OCI-LY1 (cell line): ENCODE measurements around the gene CAPN14.

ENCODE experiments used
- H2AFZ ChIP-seq: fragments of 200-600 bp; sonication (generic), shearing (Covaris generic); 2 replicates; pipeline ENCODE4 v1.6.0; 2014; ENCODE audit warnings: antibody characterized with exemption, mild to moderate bottlenecking, low read length
- H3F3A ChIP-seq: fragments of 200-600 bp; sonication (generic), shearing (Covaris generic); 2 replicates; pipeline ENCODE4 v1.6.0; 2014; ENCODE audit warnings: mild to moderate bottlenecking, antibody characterized with exemption, low read length, moderate library complexity; ENCODE audit not compliant: insufficient read depth
- H3K27ac ChIP-seq: fragments of 200-600 bp; sonication (generic); 2 replicates; pipeline ENCODE4 v1.5.1; 2014; ENCODE audit warnings: low read length, mixed run types, mild to moderate bottlenecking, low read depth; ENCODE audit not compliant: poor library complexity, severe bottlenecking
- H3K27me3 ChIP-seq: fragments of 200-600 bp; sonication (generic); 2 replicates; pipeline ENCODE4 v1.6.0; 2014; ENCODE audit warnings: antibody characterized with exemption, mild to moderate bottlenecking, low read length, moderate library complexity; ENCODE audit not compliant: insufficient read depth
- H3K36me3 ChIP-seq: fragments of 200-600 bp; sonication (generic); 2 replicates; pipeline ENCODE4 v1.6.1; 2014; ENCODE audit warnings: mild to moderate bottlenecking, antibody characterized with exemption, low read length, moderate library complexity, mixed read lengths; ENCODE audit not compliant: insufficient read depth
- H3K4me1 ChIP-seq: fragments of 200-600 bp; sonication (generic); 2 replicates; pipeline ENCODE4 v1.5.1; 2014; ENCODE audit warnings: mild to moderate bottlenecking, low read length, moderate library complexity; ENCODE audit not compliant: insufficient read depth, severe bottlenecking
- H3K4me2 ChIP-seq: fragments of 200-600 bp; sonication (generic), shearing (Covaris generic); 2 replicates; pipeline ENCODE4 v1.6.1; 2014; ENCODE audit warnings: low read length
- H3K4me3 ChIP-seq: fragments of 200-600 bp; sonication (generic); 2 replicates; pipeline ENCODE4 v1.5.1; 2014; ENCODE audit warnings: low read length, low read depth, mild to moderate bottlenecking, mixed read lengths; ENCODE audit not compliant: poor library complexity, severe bottlenecking
- H3K79me2 ChIP-seq: fragments of 200-600 bp; shearing (Covaris generic); 2 replicates; pipeline ENCODE4 v1.6.1; 2016; ENCODE audit warnings: mixed run types, low read length, mixed read lengths; ENCODE audit not compliant: insufficient read depth
- H3K9ac ChIP-seq: fragments of 200-600 bp; sonication (generic), shearing (Covaris generic); 2 replicates; pipeline ENCODE4 v1.6.1; 2014; ENCODE audit warnings: mild to moderate bottlenecking, low read length, mixed read lengths
- H3K9me2 ChIP-seq: fragments of 200-600 bp; sonication (generic), shearing (Covaris generic); 2 replicates; pipeline ENCODE4 v1.6.1; 2014; ENCODE audit warnings: low read depth, mild to moderate bottlenecking, low read length, mixed read lengths
- H3K9me3 ChIP-seq: fragments of 200-600 bp; shearing (Covaris generic); 2 replicates; pipeline ENCODE4 v1.6.1; 2014; ENCODE audit warnings: low read length, mixed read lengths
- H4K20me1 ChIP-seq: fragments of 200-600 bp; sonication (generic), shearing (Covaris generic); 2 replicates; pipeline ENCODE4 v1.6.0; 2016; ENCODE audit warnings: mild to moderate bottlenecking, low read length; ENCODE audit not compliant: insufficient read depth
- CTCF ChIP-seq: fragments of 200-600 bp; sonication (generic), shearing (Covaris generic); IDR thresholded peaks from 2 replicates; pipeline ENCODE4 v1.5.1; 2017; ENCODE audit warnings: mild to moderate bottlenecking, antibody characterized with exemption, low read length, moderate library complexity, mixed read lengths
- EZH2 ChIP-seq: fragments of 200-600 bp; sonication (generic), shearing (Covaris generic); IDR thresholded peaks from 2 replicates; pipeline ENCODE4 v1.8.0; 2017; ENCODE audit warnings: borderline replicate concordance, mixed run types, mild to moderate bottlenecking, antibody characterized with exemption, low read length, moderate library complexity, mixed read lengths

Gene CAPN14

GRCh38 chr2:31124904-31125303 is 92.4 kb downstream of the CAPN14 start:
- Histone ChIP-seq H3K27me3 (no peaks in the 10 kb centered on the region), H4K20me1 (no peaks in the 10 kb centered on the region), H3K4me1 (no peaks in the 10 kb centered on the region), H3K27ac (no peak overlapping the region), H3K9ac (no peak overlapping the region), H3K79me2 (no peaks in the 10 kb centered on the region), H3K36me3 (no peaks in the 10 kb centered on the region), H2AFZ (no peak overlapping the region), H3K9me2 (no peaks in the 10 kb centered on the region), H3K9me3 (no peaks in the 10 kb centered on the region), H3K4me3 (no peak overlapping the region), H3K4me2 (no peak overlapping the region), H3F3A (no peaks in the 10 kb centered on the region)
- TF ChIP-seq EZH2 (no peak), CTCF (no peak)
